Fibroblast of the aortic adventitia (primary cell): ENCODE measurements around the gene LHPP. TPM values are rescaled to one million over a fixed set of nuclear protein-coding genes. Genes with fewer than 3 reads are reported as not detected.

Experiments
- DNase-seq: peaks from one replicate; pipeline ENCODE4 v3.0.0-alpha.2; 2010; ENCODE audit warnings: low read depth
- H3K4me3 ChIP-seq: 2 replicates; pipeline ENCODE4 v1.5.1; 2011; ENCODE audit warnings: low read depth, mild to moderate bottlenecking, control low read depth, low read length, moderate library complexity
- CTCF ChIP-seq: IDR thresholded peaks from 2 replicates; pipeline ENCODE4 v1.5.1; 2011; ENCODE audit warnings: mild to moderate bottlenecking, low read length, control low read depth, inconsistent platforms; ENCODE audit not compliant: insufficient read depth
- total RNA-seq: library from RNA; depleted of rRNA; stranded (reverse); fragments of >200 nt; gene quantifications from 2 replicates; pipeline ENCODE4 v1.2.3, GENCODE V29; 2012; ENCODE audit warnings: low replicate concordance

Gene LHPP
- total RNA-seq, 1 donor, result 12.5 TPM

- no peak for TF ChIP-seq CTCF
- DNase-seq, result no peak
- no peak overlapping the region for H3K4me3 ChIP-seq
Observed at GRCh38 chr10:124523901-124524300, 62.3 kb downstream of the LHPP start.

GRCh38 chr10:124524991-124525653 is 63.5 kb downstream of the LHPP start:
- peak; percentile 52 for DNase-seq
- no peak overlapping the region for H3K4me3 ChIP-seq
- no peak for TF ChIP-seq CTCF

- H3K4me3 ChIP-seq, result no peak overlapping the region
- no peak for TF ChIP-seq CTCF
- no peak for DNase-seq
Observed at GRCh38 chr10:124525751-124526600, 64.4 kb downstream of the LHPP start.

- no peak for TF ChIP-seq CTCF
- no peak overlapping the region for H3K4me3 ChIP-seq
- no peak for DNase-seq
Observed at GRCh38 chr10:124526621-124527267, 65.1 kb downstream of the LHPP start.

- DNase-seq, result no peak
- no peak for TF ChIP-seq CTCF
- no peak overlapping the region for H3K4me3 ChIP-seq
Observed at GRCh38 chr10:124527874-124528395, 66.3 kb downstream of the LHPP start.

GRCh38 chr10:124529661-124530214 is 68.1 kb downstream of the LHPP start:
- TF ChIP-seq CTCF, result no peak
- no peak for DNase-seq
- no peak overlapping the region for H3K4me3 ChIP-seq
